A673 (cell line): ENCODE data around the gene HSD17B13. TPM values are rescaled to one million over a fixed set of nuclear protein-coding genes. Genes with fewer than 3 reads are reported as not detected.

Source experiments
- BruUV-seq: library from RNA; stranded (reverse); fragments of 400-500 nt; replicated peaks from 2 replicates; lab custom pipeline; 2021; lab: Mats Ljungman, UMichigan
- CTCF ChIA-PET: fragments of 300-600 bp; sonication (Branson Sonifier 250); formaldehyde crosslinking; loops from one replicate; lab custom pipeline; 2022; ENCODE audit warnings: antibody characterized with exemption; lab: Charles Lee
- POLR2A ChIA-PET: fragments of 300-600 bp; sonication (Branson Sonifier 250); formaldehyde crosslinking; loops from one replicate; lab custom pipeline; 2022; ENCODE audit warnings: antibody characterized with exemption; ENCODE audit not compliant: low non-redundant PET; lab: Charles Lee
- DNase-seq: peaks from one replicate; pipeline ENCODE4 v3.0.0-alpha.2; 2015; ENCODE audit warnings: low spot score
- H3K27ac ChIP-seq: fragments of 200-600 bp; sonication (generic); 2 replicates; pipeline ENCODE4 v1.5.1; 2016; ENCODE audit warnings: mixed run types, low read depth, mild to moderate bottlenecking, mixed read lengths, antibody characterized with exemption, low read length; ENCODE audit not compliant: poor library complexity, severe bottlenecking
- H3K27me3 ChIP-seq: fragments of 200-600 bp; sonication (generic); replicated peaks from 2 replicates; pipeline ENCODE4 v1.6.1; 2017; ENCODE audit warnings: mixed run types, low read depth, mild to moderate bottlenecking, mixed read lengths, antibody characterized with exemption, low read length; ENCODE audit not compliant: insufficient read depth, poor library complexity
- H3K36me3 ChIP-seq: fragments of 200-600 bp; sonication (generic); 2 replicates; pipeline ENCODE4 v1.6.1; 2016; ENCODE audit warnings: mixed run types, mild to moderate bottlenecking, mixed read lengths, antibody characterized with exemption, low read length; ENCODE audit not compliant: insufficient read depth, poor library complexity, severe bottlenecking
- H3K4me1 ChIP-seq: fragments of 200-600 bp; sonication (generic); 2 replicates; pipeline ENCODE4 v1.6.1; 2017; ENCODE audit warnings: mixed run types, mild to moderate bottlenecking, mixed read lengths, antibody characterized with exemption, low read length; ENCODE audit not compliant: insufficient read depth, poor library complexity, severe bottlenecking
- H3K4me3 ChIP-seq: fragments of 200-600 bp; sonication (generic); 2 replicates; pipeline ENCODE4 v1.5.1; 2016; ENCODE audit warnings: low read depth, mixed run types, mild to moderate bottlenecking, mixed read lengths, low read length; ENCODE audit not compliant: poor library complexity, severe bottlenecking
- H3K9me3 ChIP-seq: fragments of 200-600 bp; sonication (generic); 2 replicates; pipeline ENCODE4 v1.6.1; 2016; ENCODE audit warnings: mixed run types, low read depth, mild to moderate bottlenecking, mixed read lengths, antibody characterized with exemption, low read length; ENCODE audit not compliant: poor library complexity, severe bottlenecking
- CTCF ChIP-seq: fragments of 300-800, 200-600 bp; sonication (generic); conservative IDR thresholded peaks from 2 replicates; pipeline ENCODE4 v1.5.1; 2017; ENCODE audit warnings: low read depth, mild to moderate bottlenecking, antibody characterized with exemption, low read length, moderate library complexity, mixed read lengths
- EZH2 ChIP-seq: fragments of 200-600 bp; sonication (generic); IDR thresholded peaks from 2 replicates; pipeline ENCODE4 v1.6.1; 2017; ENCODE audit warnings: borderline replicate concordance, low read depth, mild to moderate bottlenecking, mixed read lengths, antibody characterized with exemption, low read length; ENCODE audit not compliant: poor library complexity, severe bottlenecking
- intact Hi-C: fragments of 100-400 bp; cut with micrococcal nuclease; formaldehyde crosslinking; loops from one replicate; pipeline ENCODE4 v1.10.0; 2022; ENCODE audit not compliant: unreplicated experiment
- total RNA-seq: library from RNA; stranded (reverse); gene quantifications from 2 replicates; pipeline ENCODE4 v1.2.3, GENCODE V29; 2021

The HSD17B13 gene
- total RNA-seq, 1 experiment from 2014 or later, result not detected

- BruUV-seq, result no TSS peak
- Histone ChIP-seq H3K4me3 (no peak overlapping the region), H3K27me3 (no peaks in the 10 kb centered on the region), H3K9me3 (no peaks in the 10 kb centered on the region), H3K27ac (no peak overlapping the region), H3K4me1 (no peaks in the 10 kb centered on the region), H3K36me3 (no peaks in the 10 kb centered on the region)
- DNase-seq, result no peak
- ChIA-PET CTCF (no interaction called here), POLR2A (no interaction called here)
- TF ChIP-seq CTCF (no peak), EZH2 (no peak)
- intact Hi-C loops, result no loop called here
These were observed 42.7 kb upstream of the HSD17B13 start for GRCh38 chr4:87365348-87365747.

- Histone ChIP-seq H3K36me3 (no peaks in the 10 kb centered on the region), H3K27me3 (no peaks in the 10 kb centered on the region), H3K4me3 (no peak overlapping the region), H3K4me1 (no peaks in the 10 kb centered on the region), H3K9me3 (no peaks in the 10 kb centered on the region), H3K27ac (no peak overlapping the region)
- intact Hi-C loops, result loop anchor here (5.0 kb wide), 1 partner anchor 104 kb away; no protein-coding TSS in a partner anchor
- ChIA-PET POLR2A (no interaction called here), CTCF (no interaction called here)
- DNase-seq, result peak; percentile 20
- no TSS peak for BruUV-seq
- TF ChIP-seq CTCF (no peak), EZH2 (no peak)
These were observed 40.9 kb upstream of the HSD17B13 start for GRCh38 chr4:87363552-87363951.

- H3K27ac ChIP-seq, result no peak overlapping the region
- no peak for DNase-seq
- intact Hi-C loops, result loop anchor here (5.0 kb wide), 1 partner anchor 107 kb away; no protein-coding TSS in a partner anchor
- no TSS peak for BruUV-seq
- TF ChIP-seq EZH2 (no peak), CTCF (no peak)
- POLR2A ChIA-PET, result no interaction called here
- no peak overlapping the region for H3K4me3 ChIP-seq
- CTCF ChIA-PET, result no interaction called here
- no peaks in the 10 kb centered on the region for H3K4me1 ChIP-seq
- H3K27me3 ChIP-seq, result no peaks in the 10 kb centered on the region
- H3K9me3 ChIP-seq, result no peaks in the 10 kb centered on the region
- no peaks in the 10 kb centered on the region for H3K36me3 ChIP-seq
These were observed 37.8 kb upstream of the HSD17B13 start for GRCh38 chr4:87360338-87360935.
